Uterus (tissue), 2 donors: ENCODE measurements around the gene PRRC2C.

Experiments
- CTCF ChIP-seq, 4 experiments: fragments of 200-600 bp in 2 of 4; fragments of 450-650 bp in 2 of 4; sonication (generic) in 2 of 4; IDR thresholded peaks; one replicate each; pipeline ENCODE4 v1.5.1; 2016 to 2019; ENCODE audit warnings: antibody characterized with exemption in 4 of 4, mild to moderate bottlenecking in 2 of 4, moderate library complexity in 1 of 4
- POLR2A ChIP-seq, 2 donors: fragments of 450-650 bp; IDR thresholded peaks; one replicate each; pipeline ENCODE4 v1.6.1; 2016; ENCODE audit warnings: antibody characterized with exemption in 2 of 2, mild to moderate bottlenecking in 1 of 2, moderate library complexity in 1 of 2

DNA sequence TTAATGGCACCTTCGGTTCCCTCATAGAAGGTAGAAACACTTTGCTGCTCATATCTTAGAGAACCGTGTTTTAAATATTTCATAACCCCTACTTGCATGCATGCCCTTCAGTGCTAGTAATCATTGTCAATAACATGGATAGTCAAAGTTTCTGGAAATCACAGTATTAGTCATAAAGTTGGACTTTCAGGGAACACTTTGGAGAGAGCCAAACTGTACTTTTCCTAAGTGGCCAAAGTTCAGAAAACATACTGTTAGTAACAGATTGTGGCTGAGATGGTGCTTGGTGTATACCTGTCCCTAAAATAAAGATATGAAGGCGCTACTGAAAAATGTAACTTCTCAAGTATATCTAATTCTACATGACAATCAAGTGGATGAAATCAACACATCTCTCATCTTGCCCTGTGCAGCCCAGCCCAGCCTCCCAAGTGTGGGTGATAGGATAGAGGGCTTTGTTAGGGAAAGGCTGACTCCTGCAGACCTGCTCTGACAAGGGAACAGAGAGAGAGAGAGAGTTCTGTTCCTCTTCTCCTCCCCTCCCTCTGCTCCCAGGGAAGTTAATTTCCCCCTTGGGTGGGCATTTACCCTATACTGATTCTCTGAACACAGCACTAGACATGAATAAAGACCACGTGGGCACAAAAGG is 152.7 kb downstream of the PRRC2C start:
- TF ChIP-seq POLR2A (IDR thresholded peaks at IDR 0.05): no peak
- TF ChIP-seq CTCF (IDR thresholded peaks at IDR 0.05): no peak
